GM21717 (cell line): ENCODE data around the gene DAG1.

ENCODE experiments used
- ATAC-seq: cut with Tn5 transposase; IDR thresholded peaks from one replicate; pipeline ENCODE4 v1.9.1; 2021; ENCODE audit warnings: mild to moderate bottlenecking, moderate library complexity; ENCODE audit not compliant: unreplicated experiment

Gene DAG1

GRCh38 chr3:49512781-49513355 lies 42.8 kb downstream of the DAG1 start:
- ATAC-seq = no peak

DNA sequence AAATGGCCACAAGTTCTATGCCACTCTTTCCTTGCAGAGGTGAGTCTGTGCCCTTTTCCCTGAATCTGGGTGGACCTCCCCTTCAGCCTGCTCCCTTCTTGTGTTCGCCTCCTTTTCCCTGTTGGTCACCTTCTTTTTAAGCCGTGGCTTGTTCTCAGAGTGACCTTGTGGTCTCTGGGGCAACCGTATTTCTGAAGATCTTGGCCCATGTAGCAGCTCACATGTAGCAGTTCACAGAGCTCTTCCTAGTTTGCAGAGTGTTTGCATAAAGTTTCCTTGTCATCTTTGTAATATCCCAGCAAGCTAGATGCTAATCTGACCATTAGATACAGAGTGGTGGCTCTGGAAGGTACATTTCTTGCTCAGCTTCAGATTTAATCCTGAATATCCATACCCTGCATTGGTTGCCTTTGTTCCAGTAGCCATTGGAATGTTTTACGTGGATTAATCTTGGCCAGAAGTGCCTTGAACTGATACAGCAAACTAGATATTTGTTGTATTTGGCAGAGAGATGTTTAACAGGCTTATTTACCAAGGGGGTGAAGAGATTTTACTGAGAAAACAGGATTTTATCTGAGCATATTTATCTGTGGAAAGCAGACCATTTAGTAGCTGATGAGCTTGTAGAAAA lies 43.5 kb downstream of the DAG1 start:
- no peak for ATAC-seq

DNA sequence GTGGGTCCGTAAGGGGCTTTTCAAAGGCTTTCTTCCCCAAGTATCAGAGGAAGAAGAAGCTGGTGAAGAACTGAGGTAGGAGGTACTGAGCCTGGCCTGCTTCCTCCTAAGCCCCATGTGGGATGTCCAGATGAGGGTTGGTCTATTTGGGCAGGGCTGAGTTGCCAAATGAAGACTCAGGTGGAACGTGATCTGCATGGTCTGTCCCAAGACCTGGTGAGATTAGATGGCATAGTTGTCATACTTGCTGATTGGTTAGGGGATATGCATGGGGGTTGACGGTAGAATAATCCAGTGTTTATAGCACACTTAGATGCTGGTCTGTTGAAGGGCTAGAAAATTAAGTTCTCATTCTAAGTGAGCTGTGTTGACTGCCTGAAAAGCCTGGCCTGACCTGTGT lies 47.9 kb downstream of the DAG1 start:
- no peak for ATAC-seq

DNA sequence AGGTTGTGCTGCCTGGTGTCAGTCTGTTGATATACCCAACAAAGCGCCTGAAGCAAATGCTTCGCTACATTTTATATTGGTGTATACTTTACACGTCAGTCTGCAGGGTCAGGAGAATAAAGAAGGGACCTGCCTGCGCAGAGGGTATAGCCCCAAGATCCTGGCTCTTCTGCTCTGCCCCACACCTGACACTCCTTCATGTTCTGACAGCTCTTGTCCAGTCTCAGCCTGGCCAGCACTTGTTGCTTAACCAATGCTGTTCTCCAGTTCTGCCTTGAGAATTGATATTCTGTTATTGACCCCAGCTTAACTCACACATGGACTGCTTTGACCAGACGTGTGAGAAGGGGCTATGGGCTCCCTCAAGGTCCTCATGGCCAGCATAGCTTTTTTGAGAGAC lies 48.4 kb downstream of the DAG1 start:
- no peak for ATAC-seq

DNA sequence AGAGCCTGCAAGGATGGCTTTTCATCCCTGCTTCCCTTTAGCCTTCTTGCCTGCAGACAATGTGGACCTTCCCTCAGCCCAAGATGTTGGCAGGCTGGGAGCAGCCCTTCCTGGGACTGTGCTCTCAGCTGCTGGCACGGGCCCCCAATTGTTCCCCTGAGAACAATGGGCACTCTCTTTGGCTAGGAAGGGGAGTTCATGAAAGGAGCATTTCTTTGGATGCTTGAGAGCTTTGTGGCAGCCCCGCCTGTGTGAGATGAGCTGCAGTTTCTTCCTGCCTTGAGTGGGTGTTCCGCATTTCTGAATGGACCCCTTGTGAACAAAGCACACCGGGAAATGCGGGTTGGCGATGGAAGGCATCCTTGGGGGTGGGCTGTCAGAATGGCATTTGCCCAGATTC lies 49.2 kb downstream of the DAG1 start:
- no peak for ATAC-seq

DNA sequence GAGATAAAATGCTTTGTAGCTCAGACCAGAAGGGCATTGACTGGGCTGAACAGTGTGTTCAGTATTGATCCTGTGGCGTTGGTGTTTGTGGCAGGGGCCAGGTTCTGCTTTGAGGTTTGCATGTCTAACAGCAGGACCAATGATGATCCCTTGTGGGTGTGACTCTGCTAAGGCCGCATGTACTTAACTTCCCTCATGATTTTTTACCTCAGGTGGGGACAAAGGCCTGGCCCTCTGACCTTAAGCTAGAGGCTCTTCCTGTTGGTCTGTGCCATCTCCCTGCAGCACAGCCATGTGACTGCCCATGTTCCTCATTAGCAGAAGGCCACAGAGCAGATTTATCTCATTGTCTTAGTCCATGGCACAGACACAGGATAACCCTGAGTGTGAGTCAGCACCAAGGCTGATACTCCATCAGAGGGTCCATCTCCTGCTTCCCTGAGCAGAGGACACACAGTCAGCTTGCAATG lies 49.9 kb downstream of the DAG1 start:
- ATAC-seq = no peak

DNA sequence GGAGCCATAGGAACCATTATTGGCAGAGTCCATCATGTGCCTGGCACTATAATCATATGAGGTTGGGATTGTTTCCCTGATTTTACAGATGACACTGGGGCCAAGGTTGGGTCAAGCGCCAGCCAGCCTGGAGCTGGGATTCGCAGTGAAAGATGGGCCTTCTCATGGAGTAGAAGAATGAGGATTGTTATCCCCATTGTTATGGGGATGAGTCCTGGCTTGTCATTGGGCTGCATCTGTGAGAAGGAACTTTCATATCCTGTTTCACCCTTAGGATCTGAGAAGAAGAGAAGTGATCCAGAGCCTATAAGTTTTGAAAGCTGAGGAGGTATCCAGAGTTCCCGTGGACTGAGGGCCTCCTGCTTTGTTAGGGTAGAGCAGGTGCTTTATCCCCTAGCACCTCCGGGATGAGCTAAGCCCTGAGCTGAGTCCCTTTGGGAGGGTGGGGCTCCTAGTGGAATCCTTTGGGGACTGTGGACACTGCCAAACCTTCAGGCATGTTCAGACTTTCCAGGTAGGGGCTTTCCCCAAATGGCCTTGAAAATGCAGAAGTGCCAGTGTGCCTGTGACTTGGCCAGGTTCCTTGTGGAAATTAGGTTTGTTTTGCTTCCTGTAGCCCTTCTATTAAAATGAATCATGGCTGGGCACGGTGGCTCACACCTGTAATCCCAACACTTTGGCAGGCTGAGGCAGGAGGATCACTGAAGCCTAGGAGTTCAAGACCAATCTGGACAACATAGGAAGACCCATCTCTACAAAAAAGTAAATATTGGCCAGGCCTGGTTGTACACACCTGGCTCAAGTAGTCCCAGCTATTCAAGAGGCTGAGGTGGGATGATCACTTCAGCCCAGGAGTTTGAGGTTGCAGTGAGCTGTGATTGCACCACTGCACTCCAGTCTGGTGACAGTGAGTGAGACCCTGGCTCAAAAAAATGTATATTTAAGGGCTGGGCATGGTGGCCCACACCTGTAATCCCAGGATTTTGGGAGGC lies 54.0 kb downstream of the DAG1 start:
- no peak for ATAC-seq

GRCh38 chr3:49529567-49529966 lies 59.5 kb downstream of the DAG1 start:
- ATAC-seq = no peak

DNA sequence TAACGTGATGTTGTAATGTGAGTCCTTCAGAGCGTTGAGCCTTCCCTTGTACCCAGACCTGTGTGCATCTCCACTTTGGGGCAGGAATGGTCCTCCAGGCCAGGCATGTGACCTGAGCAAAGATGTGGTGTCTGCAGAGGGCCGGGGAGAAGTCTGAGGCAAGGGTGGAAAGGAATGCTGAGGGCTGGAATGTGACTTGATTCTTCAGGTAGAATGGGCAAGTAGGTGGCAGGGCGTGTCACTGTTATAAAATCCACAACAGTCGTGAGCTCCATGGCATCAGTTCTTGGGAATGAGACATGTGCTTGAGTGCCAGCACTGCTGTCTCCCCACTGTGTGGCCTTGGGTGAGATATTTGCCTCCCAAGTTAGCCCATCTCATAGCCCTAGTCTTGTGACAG lies 60.2 kb downstream of the DAG1 start:
- ATAC-seq = no peak

- no peak for ATAC-seq
Measured at GRCh38 chr3:49530701-49531100, 60.6 kb downstream of the DAG1 start.

DNA sequence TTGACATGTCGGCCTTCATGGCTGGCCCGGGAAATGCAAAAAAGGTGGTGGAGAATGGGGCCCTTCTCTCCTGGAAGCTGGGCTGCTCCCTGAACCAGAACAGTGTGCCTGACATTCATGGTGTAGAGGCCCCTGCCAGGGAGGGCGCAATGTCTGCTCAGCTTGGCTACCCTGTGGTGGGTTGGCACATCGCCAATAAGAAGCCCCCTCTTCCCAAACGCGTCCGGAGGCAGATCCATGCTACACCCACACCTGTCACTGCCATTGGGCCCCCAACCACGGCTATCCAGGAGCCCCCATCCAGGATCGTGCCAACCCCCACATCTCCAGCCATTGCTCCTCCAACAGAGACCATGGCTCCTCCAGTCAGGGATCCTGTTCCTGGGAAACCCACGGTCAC lies 61.2 kb downstream of the DAG1 start:
- ATAC-seq = no peak

DNA sequence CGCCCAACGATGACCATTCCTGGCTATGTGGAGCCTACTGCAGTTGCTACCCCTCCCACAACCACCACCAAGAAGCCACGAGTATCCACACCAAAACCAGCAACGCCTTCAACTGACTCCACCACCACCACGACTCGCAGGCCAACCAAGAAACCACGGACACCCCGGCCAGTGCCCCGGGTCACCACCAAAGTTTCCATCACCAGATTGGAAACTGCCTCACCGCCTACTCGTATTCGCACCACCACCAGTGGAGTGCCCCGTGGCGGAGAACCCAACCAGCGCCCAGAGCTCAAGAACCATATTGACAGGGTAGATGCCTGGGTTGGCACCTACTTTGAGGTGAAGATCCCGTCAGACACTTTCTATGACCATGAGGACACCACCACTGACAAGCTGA lies 61.6 kb downstream of the DAG1 start:
- ATAC-seq = no peak

GRCh38 chr3:49533031-49533430 lies 63.0 kb downstream of the DAG1 start:
- ATAC-seq = no peak

GRCh38 chr3:49533786-49534519 lies 63.9 kb downstream of the DAG1 start:
- ATAC-seq = no peak

DNA sequence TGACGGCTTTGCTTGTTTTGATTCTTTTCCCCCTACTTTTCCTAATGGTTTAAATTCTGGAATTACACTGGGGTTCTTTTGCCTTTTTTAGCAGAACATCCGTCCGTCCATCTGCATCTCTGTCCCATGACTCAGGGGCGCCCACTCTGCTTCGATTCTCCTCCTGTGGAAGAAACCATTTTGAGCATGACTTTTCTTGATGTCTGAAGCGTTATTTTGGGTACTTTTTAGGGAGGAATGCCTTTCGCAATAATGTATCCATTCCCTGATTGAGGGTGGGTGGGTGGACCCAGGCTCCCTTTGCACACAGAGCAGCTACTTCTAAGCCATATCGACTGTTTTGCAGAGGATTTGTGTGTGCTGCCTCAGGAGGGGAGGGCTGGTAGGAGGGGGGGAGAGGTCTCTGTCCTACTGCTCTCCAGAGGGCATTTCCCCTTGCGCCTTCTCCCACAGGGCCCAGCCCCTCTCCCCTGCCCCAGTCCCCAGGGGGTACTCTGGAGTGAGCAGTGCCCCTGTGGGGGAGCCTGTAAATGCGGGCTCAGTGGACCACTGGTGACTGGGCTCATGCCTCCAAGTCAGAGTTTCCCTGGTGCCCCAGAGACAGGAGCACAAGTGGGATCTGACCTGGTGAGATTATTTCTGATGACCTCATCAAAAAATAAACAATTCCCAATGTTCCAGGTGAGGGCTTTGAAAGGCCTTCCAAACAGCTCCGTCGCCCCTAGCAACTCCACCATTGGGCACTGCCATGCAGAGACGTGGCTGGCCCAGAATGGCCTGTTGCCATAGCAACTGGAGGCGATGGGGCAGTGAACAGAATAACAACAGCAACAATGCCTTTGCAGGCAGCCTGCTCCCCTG lies 64.7 kb downstream of the DAG1 start:
- no peak for ATAC-seq

GRCh38 chr3:49535971-49536874 lies 66.2 kb downstream of the DAG1 start:
- ATAC-seq = no peak

GRCh38 chr3:49536875-49537533 lies 66.9 kb downstream of the DAG1 start:
- ATAC-seq = no peak

GRCh38 chr3:49539659-49540560 lies 69.8 kb downstream of the DAG1 start:
- peak; percentile 88 for ATAC-seq
